WTC11 (cell line): ENCODE data around the gene RAB11B. TPM values are rescaled to one million over a fixed set of nuclear protein-coding genes. Genes with fewer than 3 reads are reported as not detected.

Experiments used
- microRNA-seq: library from miRNA; unstranded; fragments of <30 nt; microRNA quantifications from one replicate; pipeline ENCODE4 v1.2.0, GENCODE V29; 2022; ENCODE audit warnings: borderline number of aligned reads
- total RNA-seq: library from RNA; stranded (reverse); gene quantifications from 3 replicates; pipeline ENCODE4 v1.2.3, GENCODE V29; 2021

The RAB11B gene
- total RNA-seq, 1 experiment from 2014 or later = 108 TPM

Small RNA genes within 50 kb of the gene (microRNA-seq; reads per million reads assigned to microRNA genes)
- not detected for gene MIR4999

Other genes with a start within 250 kb of the RAB11B start
- 54.8 to 67.3 TPM (median 62.2 TPM) in 3 replicates for gene FBN3, start 240.8 kb upstream of the RAB11B start, total RNA-seq
- 116 to 153 TPM (median 150 TPM) in 3 replicates for gene CERS4, start 181.0 kb upstream of the RAB11B start, total RNA-seq
- gene CD320, start 82.0 kb upstream of the RAB11B start, total RNA-seq = 107 to 121 TPM (median 114 TPM) in 3 replicates
- 76.4 to 101 TPM (median 91.9 TPM) in 3 replicates for gene NDUFA7, start 69.0 kb upstream of the RAB11B start, total RNA-seq
- 2,082 to 2,373 TPM (median 2,292 TPM) in 3 replicates for gene RPS28, start 68.9 kb upstream of the RAB11B start, total RNA-seq
- gene KANK3, start 47.1 kb upstream of the RAB11B start, total RNA-seq = 7.8 to 8.0 TPM (median 8.0 TPM) in 3 replicates
- gene ANGPTL4, start 26.2 kb upstream of the RAB11B start, total RNA-seq = 1.0 to 2.7 TPM (median 2.2 TPM) in 3 replicates
- gene MARCHF2, start 22.9 kb downstream of the RAB11B start, total RNA-seq = 20.2 to 30.4 TPM (median 27.5 TPM) in 3 replicates
- 309 to 416 TPM (median 343 TPM) in 3 replicates for gene HNRNPM, start 54.6 kb downstream of the RAB11B start, total RNA-seq
- 0.46 to 1.1 TPM (median 0.66 TPM) in 3 replicates for gene PRAM1, start 112.3 kb downstream of the RAB11B start, total RNA-seq
- gene ZNF414, start 123.8 kb downstream of the RAB11B start, total RNA-seq = 38.2 to 47.4 TPM (median 46.1 TPM) in 3 replicates
- 2.8 to 3.3 TPM (median 3.2 TPM) in 3 replicates for gene MYO1F, start 187.1 kb downstream of the RAB11B start, total RNA-seq
- 11.4 to 16.0 TPM (median 14.8 TPM) in 3 replicates for gene ADAMTS10, start 220.4 kb downstream of the RAB11B start, total RNA-seq
- not detected in 3 replicates for gene NFILZ, start 240.3 kb downstream of the RAB11B start, total RNA-seq